ENCODE measurements around the gene NIM1K.
"Not testable (repeated sequence)": the region's sequence is repeated elsewhere in the genome, so short reads cannot be mapped to it uniquely, and the experiment has no call there.

NIM1K gene

GRCh38 chr5:43191740-43192557 lies at the start of gene NIM1K:
NIM1K (plus strand) TSS chr5:43192225; CDS start chr5:43245776, 53,551 bp downstream.
- no peak for DNase-seq

GRCh38 chr5:43145071-43145470 lies 47.0 kb upstream of the NIM1K start:
- DNase-seq = no peak

- no peak for DNase-seq
Observed at GRCh38 chr5:43146958-43147357, 45.1 kb upstream of the NIM1K start.

GRCh38 chr5:43148417-43148816 lies 43.6 kb upstream of the NIM1K start:
- DNase-seq = no peak

GRCh38 chr5:43149231-43149630 lies 42.8 kb upstream of the NIM1K start:
- no peak for DNase-seq

- no peak for DNase-seq
Observed at GRCh38 chr5:43150075-43150474, 42.0 kb upstream of the NIM1K start.

- DNase-seq = no peak
Observed at GRCh38 chr5:43150748-43151147, 41.3 kb upstream of the NIM1K start.

GRCh38 chr5:43152946-43153345 lies 39.1 kb upstream of the NIM1K start:
- no peak for DNase-seq

GRCh38 chr5:43154469-43154868 lies 37.6 kb upstream of the NIM1K start:
- no peak for DNase-seq

GRCh38 chr5:43155394-43156096 lies 36.5 kb upstream of the NIM1K start:
- no peak for DNase-seq

GRCh38 chr5:43156388-43156787 lies 35.6 kb upstream of the NIM1K start:
- DNase-seq = no peak

- DNase-seq = no peak
Observed at GRCh38 chr5:43157068-43157467, 35.0 kb upstream of the NIM1K start.

GRCh38 chr5:43161244-43161643 lies 30.8 kb upstream of the NIM1K start:
- DNase-seq = no peak

- not testable (repeated sequence) for DNase-seq
Observed at GRCh38 chr5:43164801-43165200, 27.2 kb upstream of the NIM1K start.

- no peak for DNase-seq
Observed at GRCh38 chr5:43165323-43165722, 26.7 kb upstream of the NIM1K start.

GRCh38 chr5:43168175-43168574 lies 23.9 kb upstream of the NIM1K start:
- DNase-seq = no peak

GRCh38 chr5:43171451-43171850 lies 20.6 kb upstream of the NIM1K start:
- no peak for DNase-seq

- DNase-seq = no peak
Observed at GRCh38 chr5:43171926-43172325, 20.1 kb upstream of the NIM1K start.

- no peak for DNase-seq
Observed at GRCh38 chr5:43172779-43173178, 19.2 kb upstream of the NIM1K start.

GRCh38 chr5:43174586-43174985 lies 17.4 kb upstream of the NIM1K start:
- no peak for DNase-seq

GRCh38 chr5:43179836-43180235 lies 12.2 kb upstream of the NIM1K start:
- DNase-seq = no peak

GRCh38 chr5:43182421-43182820 lies 9.6 kb upstream of the NIM1K start:
- DNase-seq = no peak

GRCh38 chr5:43183101-43183500 lies 8.9 kb upstream of the NIM1K start:
- DNase-seq = not testable (repeated sequence)
